Measurements from ENCODE around the gene CABP7.

DNA sequence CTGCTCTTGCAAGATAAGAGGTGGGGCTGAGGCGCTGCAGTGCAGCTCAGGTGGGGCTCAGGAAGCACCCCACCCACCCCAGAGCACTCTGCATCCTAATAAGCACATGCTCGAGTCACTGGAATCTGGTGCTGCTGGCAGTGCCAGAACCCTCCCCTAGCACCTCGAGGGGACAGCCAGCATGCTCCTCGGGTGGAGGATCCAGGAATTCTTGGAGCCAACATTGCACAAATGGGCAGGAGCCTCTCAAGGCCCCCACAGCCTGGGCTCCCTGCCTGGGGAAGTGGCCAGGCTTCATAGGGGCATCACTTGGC, 27.5 kb upstream of the CABP7 start:
- TF ChIP-seq, protein P1, sequence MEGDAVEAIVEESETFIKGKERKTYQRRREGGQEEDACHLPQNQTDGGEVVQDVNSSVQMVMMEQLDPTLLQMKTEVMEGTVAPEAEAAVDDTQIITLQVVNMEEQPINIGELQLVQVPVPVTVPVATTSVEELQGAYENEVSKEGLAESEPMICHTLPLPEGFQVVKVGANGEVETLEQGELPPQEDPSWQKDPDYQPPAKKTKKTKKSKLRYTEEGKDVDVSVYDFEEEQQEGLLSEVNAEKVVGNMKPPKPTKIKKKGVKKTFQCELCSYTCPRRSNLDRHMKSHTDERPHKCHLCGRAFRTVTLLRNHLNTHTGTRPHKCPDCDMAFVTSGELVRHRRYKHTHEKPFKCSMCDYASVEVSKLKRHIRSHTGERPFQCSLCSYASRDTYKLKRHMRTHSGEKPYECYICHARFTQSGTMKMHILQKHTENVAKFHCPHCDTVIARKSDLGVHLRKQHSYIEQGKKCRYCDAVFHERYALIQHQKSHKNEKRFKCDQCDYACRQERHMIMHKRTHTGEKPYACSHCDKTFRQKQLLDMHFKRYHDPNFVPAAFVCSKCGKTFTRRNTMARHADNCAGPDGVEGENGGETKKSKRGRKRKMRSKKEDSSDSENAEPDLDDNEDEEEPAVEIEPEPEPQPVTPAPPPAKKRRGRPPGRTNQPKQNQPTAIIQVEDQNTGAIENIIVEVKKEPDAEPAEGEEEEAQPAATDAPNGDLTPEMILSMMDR (IDR thresholded peaks at IDR 0.05), result no peak
- TF ChIP-seq POLR2A (IDR thresholded peaks at IDR 0.05), result no peak

Data from thyroid gland (tissue), 4 donors.